HG03135 (cell line): ENCODE data around the gene PAPPA.

Experiments
- ATAC-seq: cut with Tn5 transposase; IDR thresholded peaks from one replicate; pipeline ENCODE4 v1.9.1; 2021; ENCODE audit warnings: mild to moderate bottlenecking, moderate library complexity; ENCODE audit not compliant: unreplicated experiment

The PAPPA gene

GRCh38 chr9:116448431-116448830 lies 294.8 kb downstream of the PAPPA start:
- ATAC-seq = no peak

DNA sequence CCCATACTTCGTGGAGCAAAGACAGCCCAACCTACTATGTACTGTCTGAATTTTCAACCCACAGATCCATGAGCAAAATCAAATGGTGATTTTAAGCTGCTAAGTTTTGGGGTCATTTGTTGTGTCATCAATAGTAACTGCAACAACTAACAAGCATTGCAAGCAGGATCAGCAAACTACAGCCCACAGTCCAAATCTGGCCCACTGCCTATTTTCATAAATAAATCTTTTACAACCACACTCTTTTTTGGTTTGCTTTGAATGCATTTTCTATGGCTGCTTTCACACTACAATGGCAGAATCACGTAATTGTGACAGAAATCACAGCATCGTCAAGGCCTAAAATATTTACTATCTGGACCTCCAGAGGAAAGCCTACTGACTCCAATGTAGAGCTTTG lies 296.4 kb downstream of the PAPPA start:
- no peak for ATAC-seq

GRCh38 chr9:116450378-116451139 lies 297.0 kb downstream of the PAPPA start:
- ATAC-seq = peak; percentile 71

DNA sequence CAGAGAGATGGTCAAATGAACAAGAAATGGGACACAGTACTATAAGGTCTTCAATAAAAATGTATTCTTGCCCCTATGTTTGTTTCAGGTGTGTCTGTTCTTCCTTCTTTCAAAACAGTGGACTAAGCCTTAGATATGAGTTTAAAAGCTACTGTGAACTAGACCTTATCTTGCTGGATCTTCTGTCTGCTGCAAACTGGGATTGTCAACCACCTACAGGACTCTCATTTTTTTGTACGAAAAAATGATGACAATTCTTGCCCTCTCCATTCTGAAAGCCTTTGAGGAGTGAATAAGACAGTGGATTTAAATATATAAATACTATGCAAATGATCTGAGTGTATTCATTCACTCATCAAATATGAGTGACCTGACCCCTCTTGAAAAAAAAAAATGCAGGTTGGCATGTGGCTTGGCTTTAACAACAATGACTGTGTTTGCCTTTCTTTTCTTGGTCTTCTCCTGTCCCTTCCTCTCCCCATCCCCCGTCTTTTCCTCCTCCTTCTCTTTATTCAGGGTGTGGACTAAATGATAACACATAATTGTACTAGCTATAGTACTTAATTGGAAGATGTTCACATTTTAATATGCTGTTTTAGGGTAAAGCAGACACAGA lies 298.0 kb downstream of the PAPPA start:
- ATAC-seq = no peak
